ENCODE data around the gene SPEG.

Gene SPEG

DNA sequence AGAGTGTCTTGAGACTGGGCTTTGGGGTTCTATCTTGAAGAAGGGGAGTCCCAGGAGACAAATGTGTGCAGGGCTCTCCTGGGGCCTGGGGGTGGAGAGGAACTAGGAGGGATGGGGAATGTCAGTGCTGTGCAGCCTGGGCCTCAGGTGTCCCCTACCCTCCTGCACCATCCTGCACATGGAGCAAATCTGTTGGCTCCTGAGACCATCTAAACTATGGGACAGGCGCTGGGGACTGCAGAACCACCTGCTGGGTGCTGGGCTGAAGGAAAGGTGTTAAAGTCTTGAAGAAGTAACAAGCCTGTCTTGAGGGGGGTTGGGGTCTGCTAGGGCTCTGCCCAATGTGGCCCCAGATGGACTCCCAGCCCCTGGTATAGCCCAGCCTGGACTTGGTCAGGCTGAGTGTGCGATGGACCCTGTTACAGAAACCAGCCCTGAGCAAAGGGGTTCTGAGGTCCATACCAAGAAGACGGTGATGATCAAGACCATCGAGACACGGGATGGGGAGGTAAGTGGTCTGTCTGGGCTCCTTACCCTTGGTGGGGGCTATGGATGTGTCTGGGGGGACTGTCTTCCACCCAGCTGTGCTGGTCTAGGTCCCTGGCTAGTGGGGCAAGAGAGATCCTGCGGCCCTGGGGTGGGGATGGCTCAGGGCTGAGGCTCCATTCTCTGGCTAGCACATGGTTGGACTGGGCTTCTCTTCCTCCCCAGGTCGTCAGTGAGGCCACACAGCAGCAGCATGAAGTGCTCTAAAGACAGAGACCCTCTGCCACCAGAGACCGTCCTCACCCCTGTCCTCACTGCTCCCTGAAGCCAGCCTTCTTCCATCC is 9.2 kb upstream of the SPEG start:
- no peak for DNase-seq

DNA sequence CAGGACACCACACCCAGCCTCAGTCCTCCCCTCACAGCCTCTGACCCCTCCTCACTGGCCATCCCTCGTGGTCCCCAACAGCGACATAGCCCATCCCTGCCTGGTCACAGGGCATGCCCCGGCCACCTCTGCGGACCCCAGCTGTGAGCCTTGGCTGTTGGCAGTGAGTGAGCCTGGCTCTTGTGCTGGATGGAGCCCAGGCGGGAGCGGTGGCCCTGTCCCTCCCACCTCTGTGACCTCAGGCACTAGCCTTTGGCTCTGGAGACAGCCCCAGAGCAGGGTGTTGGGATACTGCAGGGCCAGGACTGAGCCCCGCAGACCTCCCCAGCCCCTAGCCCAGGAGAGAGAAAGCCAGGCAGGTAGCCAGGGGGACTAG is 8.6 kb upstream of the SPEG start:
- no peak for DNase-seq

DNA sequence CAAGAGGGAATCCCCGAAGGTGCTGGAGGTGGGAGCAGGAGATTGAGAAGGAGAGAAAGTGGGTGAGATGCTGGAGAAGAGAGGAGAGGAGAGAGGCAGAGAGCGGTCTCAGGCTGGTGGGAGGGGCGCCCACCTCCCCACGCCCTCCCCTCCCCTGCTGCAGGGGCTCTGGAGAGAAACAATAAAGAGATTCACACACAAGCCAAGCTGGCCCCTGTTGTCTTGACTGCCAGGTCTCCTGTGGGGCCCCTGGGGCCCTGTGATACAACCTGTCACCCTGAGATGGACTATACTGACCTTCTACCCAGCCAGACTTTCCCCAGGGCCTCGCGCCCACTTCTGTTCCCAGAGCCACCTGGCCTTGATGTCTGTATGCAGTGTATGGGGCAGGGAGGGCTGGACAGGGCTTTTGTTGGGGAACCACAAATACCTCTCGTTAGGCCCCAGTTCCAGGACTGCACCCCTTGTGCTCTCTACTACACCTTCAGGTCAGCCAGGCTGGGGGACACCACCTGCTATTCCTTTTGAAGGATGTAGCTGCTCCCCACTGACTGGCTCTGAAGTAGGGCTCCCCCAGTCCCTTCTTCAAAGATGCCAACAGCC is 8.0 kb upstream of the SPEG start:
- no peak for DNase-seq

DNA sequence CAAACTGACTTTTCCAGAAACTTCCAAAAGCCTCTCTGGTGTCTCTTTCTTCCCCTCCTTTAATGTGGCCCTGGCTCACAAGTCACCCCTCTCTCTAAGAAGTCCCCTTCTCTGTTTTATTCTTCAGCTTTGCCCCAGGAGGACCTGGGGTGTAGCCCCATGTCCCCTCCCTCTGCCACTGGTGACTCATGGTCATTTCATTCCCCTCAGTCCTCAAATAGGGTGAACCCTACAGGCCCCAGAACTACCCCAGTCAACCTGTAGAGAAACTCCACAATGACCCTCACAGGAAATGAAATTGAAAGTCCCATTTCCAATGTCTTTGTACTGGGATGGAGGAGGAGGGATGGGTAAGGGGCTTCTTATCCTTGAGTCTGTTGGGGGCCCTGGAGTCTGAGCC is 6.2 kb upstream of the SPEG start:
- DNase-seq = no peak

DNA sequence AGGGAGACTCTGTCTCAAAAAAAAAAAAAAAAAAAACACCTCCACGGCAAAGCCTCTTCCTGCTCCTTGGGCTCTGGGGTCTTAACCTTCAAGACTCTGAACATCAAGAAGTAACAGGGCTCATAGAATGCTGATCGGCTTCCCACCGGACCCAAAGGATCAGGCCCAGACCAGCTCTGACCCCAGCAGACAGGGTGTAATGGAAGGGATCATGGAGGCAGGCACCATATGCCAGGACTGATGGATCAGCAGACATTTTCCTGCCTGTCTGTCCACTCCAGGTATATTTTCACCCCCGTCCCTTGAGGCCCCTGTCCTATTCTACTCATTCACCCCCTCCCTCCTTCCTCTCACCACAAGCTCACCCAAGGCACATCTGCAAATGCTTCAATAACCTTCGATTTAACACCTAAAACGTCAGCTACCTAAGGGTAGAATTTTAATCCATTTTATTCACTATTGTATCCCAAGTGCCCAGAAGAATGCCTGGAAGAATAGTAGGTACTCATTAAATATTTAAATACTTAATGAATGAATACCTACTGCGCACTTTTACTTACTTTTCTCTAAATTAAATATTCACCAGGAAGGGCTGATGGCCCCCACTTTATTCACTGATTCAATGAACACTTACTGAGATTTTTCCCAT is 4.6 kb upstream of the SPEG start:
- DNase-seq = no peak

DNA sequence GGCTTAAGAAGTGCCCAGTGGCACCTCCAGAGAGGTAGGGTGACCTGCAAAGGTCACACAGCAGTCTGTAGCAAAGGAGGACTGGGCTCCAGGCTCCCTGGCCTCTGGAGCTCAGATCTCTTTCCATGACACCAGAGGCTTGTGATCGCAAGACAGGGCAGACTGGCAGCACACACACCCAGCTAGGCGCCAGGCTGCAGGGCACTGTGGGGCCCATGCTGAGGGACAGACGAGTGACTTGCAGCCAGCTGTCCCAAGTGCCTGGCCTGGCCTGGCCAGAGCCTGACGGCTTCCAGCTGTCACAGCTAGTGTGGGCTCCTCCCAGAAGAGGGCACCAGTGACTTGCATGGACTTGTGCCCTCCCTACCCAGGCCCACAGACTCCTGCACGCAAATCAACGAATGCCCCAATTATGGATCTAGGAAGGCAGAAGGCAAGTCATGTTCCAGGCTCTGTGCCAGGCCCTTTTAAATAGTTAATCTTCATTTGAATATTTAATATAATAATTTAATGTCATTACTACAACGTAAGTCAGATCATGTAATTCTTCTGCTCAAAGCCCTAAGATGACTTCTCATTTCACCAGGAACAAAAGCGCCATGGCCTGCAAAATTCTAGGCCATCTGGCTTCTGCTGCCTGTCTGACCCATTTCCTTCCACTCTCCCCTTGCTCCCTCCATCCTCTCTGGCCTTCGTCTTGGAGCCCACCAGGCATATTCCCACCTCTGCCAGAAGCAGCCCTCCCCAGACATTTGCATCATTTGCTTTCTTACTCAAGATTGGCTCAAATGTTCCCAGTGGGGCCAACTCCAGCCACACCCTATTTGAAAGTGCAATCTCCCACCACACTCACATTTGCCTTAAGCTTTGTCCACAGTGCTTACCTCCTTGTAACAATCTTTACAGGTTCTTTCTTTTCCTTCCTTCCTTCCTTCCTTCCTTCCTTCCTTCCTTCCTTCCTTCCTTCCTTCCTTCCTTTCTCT is 3.7 kb upstream of the SPEG start:
- DNase-seq = peak; percentile 50

DNA sequence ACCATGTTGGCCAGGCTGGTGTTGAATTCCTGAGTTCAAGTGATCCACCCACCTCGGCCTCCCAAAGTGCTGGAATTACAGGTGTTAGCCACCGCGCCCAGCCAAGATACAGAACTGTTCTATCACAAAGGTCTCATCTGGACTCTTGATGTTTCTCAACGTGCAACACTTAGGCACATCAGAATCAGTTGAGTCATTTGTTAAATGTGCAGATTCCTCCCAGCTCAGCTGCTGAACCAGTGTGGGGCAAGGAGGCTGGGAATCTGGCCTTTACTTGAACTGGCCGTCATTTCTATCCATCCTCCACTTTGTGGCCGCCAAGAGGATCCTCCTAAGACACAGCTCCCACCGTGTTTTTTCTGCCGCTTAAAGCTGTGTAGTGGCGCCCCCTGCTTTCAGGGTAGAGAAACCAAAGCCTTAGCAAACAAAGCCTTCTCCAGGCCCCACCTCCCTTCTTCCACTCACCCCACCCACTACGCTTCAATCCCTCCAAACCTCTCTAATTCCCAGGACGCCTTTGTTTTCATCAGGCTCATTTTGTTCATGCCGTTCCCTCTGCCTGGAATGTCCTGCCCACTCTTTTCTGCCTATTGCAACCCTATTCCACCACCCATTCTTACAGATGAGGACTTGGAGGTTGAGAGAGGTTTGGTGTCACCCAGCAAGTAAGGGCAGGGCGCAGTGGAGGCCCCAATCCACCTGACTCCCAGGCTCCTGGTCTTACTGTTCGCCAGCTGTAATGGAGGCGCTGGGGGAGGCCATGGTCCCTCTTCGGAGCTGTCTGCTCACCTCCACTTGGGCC is 776 bp upstream of the SPEG start:
- no peak for DNase-seq

DNA sequence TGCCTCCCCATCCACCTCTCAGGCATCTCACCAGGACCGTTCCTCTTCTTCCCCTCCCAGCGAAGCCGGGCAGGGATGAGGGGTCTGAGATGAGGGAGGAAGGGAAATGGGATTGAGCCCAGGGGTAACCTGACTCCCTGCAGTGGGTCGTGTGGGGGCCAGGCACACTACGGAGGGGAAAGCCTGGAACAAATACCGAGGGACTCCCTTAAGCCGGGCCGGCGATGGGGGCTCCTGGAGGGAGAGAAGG is 250 bp upstream of the SPEG start:
- DNase-seq = no peak

DNA sequence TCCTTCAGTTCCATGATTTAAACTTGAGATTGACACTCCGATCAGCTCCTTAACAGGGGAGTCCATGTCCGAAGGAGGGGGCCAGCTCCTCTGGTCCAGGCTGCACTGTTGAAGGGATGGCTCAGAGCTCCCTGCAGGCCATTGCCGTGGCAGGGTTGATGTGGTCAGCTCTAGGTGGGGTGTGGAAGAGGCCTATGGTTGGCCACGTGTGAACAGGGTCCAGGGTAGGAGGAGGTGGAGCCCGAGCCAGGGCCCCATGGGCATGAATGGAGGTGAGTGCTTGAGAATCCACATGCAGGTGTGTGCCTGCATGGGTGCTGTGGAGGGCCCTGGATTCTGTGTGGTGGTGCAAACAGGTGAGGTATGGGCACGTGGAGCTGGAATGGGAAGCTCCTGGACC is 1.1 kb downstream of the SPEG start:
- DNase-seq = no peak

DNA sequence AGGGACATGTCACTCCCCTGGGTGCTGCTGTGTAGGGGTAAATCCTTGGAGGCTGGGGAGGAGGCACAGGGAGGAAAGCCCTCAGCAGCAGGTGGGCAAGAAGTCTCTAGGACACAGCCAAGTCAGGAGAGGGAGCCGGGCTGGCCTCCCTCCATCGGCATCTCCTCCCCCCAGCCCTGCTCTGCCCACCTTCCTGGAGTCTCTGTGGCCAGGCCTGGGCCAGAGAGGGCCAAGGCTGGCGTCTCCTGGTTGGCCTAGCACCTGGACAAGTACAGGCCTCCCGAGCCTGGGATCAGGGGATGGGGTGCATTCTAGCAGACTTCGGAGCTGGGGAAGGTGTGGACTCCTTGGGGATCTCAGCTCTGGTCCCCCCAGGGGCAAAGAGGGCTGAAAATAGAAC is 1.8 kb downstream of the SPEG start:
- no peak for DNase-seq

DNA sequence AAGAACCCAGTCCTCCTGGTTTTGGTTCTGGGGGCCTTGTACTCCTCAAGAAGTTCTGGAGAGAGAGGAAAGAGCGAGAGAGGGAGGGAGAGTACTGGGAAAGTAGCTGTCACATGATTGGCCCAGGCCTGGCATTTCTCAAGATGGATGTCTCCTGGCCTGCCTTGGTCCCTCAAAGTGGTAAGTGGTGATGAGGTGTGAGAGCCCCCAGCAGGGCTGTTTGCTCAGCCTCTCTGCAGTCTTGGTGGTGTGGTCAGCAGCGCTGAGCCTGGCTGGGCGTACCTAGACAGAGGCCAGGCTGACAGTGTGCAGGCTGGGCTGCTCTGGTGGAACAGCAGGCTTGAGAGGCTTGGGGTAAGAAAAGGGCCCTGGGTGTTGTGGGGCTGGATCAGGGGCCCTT is 2.5 kb downstream of the SPEG start:
- DNase-seq = no peak

DNA sequence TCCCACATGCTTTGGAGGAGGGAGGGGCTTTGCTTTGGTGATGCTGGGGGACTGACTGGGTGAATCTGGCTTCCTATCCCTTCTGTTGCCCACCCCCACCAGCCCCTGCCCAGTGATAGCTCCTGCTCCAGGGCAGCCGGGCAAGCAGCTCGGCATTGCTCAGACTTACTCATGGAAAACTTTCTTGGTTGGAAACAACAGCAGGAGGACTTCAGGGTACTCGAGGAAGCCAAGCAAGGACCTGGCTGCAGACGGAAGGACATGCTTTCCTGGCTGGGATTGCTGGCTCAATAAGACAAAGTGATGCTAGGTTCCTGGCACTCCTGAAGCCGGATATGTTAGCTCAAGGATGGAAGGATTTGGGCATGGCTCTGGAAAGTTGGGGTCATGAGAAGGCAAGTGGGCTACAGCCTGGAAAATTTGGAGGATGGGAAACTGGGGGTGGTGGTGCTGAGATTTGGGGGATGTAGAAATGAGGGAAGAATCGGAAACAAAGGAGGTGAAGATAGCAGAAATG is 3.1 kb downstream of the SPEG start:
- no peak for DNase-seq

DNA sequence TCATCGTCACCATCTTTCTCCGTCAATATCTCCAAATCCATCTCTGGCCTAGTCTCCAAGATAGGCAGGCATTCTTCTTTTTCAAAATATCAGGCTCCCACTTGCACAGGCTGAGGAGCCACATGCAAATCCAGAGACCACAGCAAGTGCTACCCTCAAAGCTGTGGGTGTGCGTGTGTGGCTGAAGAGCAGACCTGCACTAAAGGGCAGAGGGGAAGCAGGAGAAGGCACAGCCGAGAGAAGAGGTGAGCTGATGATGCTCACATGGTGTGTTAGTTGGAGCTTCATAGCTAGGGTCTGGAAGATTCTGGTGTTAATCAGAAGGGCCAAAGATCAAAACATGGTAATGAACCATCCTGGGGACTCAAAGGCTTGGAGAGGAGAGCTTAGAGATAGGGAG is 3.8 kb downstream of the SPEG start:
- DNase-seq = no peak

DNA sequence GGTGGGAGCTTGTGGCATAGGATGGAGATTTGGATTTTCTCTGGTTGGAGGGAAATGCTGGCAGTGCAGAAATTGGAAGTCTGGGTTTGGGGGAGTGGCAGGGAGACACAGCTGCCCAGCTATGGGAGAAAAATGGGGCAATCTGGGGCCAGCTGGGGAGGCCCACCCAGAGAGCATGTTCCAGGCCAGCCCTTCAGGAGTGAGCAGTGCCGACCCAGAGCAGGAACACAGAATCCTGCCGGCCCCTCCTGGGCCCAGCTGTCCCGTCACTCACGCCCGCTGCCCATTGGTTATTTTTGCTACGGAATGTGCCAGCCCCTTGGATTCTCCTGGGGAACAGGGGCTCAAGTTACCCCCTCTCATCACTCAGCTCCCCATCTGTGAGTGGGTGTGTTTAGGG is 4.9 kb downstream of the SPEG start:
- no peak for DNase-seq

DNA sequence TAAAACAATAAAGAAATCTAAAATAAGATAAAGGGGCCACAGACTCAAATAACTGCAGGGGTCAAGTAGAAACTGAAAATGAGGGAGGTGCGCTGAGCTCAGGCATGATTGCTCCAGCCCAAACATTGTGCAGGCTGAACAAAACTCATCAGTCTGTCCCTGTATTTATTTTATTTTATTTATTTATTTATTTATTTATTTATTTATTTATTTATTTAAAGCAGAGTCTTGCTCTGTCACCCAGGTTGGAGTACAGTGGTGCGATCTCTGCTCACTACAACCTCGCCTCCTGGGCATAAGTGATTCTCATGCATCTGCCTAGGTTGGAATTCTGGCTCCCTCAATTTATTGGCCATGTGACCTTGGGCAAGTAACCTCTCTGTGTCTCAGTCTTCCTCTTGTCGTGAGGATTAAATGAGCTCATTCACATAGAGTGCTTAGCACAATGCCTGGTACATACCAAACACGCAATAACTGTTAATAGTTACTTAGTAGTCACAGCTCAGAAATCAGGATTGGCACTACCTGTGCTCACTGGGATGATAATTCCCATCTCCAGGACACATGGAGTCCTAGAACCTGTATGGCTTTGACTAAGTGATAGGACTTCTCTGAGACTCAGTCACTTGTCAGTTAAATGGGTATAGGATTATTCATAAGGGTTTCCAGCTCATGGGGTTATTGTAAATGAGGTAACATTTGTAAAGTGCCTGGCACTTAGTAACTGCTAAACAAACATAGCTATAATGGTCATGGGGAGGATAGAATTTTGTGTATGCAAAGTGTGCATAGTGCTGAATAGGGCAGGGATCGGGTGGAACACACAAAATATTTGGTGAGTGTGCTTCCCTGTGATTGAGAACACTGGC is 6.0 kb downstream of the SPEG start:
- no peak for DNase-seq

DNA sequence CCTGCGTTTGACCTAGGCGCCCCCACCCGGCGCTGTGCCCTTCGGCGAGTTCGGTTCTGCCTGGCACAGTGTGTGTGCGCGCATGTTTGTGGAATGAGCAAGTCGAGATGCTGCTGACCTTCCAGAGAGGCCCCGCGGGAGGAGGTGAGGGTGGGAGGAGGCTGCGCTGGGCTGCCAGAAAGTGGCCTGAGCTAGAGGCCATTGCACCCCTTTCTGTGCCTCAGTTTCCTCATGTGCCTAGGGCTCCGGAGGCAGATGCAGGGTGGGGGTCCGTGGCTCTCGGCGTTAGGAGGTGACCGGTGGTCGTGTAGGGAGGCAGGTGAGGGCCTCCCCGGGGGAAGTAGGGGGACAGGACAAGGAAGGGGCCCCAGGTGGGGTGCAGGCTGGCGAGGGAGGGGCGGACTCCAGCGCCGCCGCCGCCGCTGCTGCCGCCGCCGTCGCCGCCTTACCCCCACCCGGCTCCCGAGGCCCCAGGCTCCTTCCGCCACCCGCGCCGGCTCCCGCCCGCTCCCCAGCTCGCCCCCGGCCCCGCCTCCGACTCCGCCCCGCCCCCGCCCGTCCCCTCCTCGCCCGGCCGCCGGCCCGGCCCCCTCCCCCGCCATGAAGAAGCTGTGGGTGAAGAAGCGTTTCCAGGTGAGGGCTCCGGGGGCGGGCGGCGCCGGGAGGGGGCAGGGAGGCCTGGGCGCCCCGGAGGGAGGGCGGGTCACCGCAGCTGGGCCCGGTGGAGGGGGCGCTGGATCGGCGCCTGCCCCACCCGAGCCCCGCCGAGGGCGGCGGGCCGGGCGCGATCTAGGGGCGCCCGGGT is 7.0 kb downstream of the SPEG start:
- DNase-seq = no peak

DNA sequence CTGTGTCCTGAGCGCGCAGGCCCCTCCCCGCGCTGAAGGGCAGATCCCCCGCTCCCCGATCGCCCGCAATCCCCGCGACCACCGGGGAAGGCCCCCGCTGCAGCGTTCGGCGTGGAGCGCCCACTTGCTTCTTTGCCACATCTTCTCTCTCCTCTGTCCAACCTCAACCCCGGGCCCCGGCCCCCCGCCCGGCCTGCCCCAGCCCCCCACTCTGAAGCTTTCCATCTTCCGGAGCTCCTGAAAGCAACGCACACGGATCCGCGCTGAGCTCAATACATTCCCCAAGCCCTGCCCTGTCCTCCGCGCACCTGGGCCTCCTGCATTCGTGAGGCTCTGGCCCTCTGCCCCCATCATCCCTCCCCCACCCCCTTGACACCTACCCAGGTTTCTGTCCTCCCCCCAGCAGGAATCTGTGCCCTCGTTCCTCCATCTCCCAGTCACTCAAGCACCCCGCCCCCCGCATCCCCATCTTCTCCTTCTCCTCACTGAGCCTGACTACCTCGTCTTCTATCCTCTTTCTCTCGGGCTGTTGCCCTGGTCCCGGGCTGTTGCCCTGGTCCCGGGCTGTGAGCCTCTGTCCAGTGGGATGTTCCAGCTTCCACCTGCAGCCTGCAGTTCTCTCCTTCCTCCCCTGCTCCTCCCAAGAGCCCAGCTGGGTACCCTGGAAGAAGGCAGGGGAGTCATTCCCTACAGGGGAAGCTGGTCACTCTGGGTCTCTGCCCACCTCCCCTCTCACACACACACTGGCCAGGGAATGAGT is 7.8 kb downstream of the SPEG start:
- no peak for DNase-seq

DNA sequence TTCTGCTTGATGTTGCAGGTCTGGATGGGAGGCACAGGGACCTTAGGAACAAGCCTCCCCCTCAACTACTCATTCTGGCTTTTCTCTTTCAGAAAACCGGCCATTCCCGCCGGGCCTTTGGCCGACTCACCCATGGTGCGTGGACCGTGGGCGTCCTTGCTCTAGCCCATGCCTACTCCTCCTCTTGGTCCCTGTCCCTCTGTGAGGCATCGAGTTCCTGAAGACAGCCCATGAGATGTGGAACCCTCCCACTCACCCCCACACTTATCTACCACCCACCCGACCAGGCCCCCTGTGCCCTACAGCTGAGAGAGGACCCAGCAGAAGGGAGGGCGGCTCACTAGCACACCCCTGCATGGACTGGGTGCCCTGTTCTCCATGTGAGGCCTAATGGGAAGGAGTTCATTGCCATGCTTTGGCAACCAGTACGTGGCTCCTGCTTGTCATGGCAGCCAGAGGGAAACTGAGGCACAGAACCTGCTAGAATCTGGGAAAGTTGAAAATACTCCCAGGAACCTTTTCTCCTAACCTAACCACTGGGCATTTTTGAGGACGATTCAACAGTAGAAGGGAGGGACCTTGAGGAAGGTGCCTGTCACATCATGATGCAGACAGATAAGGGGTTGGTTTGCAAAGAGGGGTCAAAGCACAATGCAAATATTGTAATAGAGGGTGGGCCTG is 8.5 kb downstream of the SPEG start:
- DNase-seq = no peak

DNA sequence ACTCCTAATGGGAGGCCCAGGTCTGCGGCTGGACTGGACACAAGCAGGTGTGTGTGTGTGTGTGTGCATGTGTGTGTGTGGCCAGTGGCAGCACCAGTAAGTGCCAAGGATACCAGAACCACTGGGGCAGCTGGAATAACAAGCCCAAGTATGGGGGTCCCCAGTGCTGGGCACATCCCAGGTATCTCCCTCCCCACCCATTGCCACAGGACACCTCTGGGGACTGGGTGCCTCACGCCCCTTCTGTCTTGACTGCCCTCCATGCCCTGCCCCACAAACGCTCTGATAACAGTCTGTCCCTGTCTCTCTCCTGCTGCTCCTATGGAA is 9.0 kb downstream of the SPEG start:
- DNase-seq = no peak
